ENCODE data around the gene RNF225.
A peak's percentile ranks its signal among the peaks of the same experiment; 100 is the strongest.
"Not testable (repeated sequence)": the region's sequence is repeated elsewhere in the genome, so short reads cannot be mapped to it uniquely, and the experiment has no call there.

RNF225 gene

GRCh38 chr19:58387338-58388174, 7.9 kb upstream of the RNF225 start:
- DNase-seq = no peak

- no peak for DNase-seq
These were observed 7.3 kb upstream of the RNF225 start for GRCh38 chr19:58388175-58388526.

- DNase-seq = no peak
These were observed 2.3 kb upstream of the RNF225 start for GRCh38 chr19:58392945-58393724.

GRCh38 chr19:58393725-58394033, 1.8 kb upstream of the RNF225 start:
- no peak for DNase-seq

GRCh38 chr19:58394821-58395219, 636 bp upstream of the RNF225 start:
- no peak for DNase-seq

GRCh38 chr19:58395979-58396627, 647 bp downstream of the RNF225 start:
- DNase-seq = no peak

- no peak for DNase-seq
These were observed 1.5 kb downstream of the RNF225 start for GRCh38 chr19:58396691-58397532.

GRCh38 chr19:58397533-58398037, 2.1 kb downstream of the RNF225 start:
- DNase-seq = no peak

GRCh38 chr19:58398087-58398486, 2.6 kb downstream of the RNF225 start:
- DNase-seq = no peak

- no peak for DNase-seq
These were observed 3.1 kb downstream of the RNF225 start for GRCh38 chr19:58398545-58398944.

GRCh38 chr19:58399903-58400302, 4.4 kb downstream of the RNF225 start:
- no peak for DNase-seq

- DNase-seq = peak in 11 of 14 donors; percentile 20 to 86 (median 48)
These were observed 5.0 kb downstream of the RNF225 start for GRCh38 chr19:58400316-58400915.

GRCh38 chr19:58400916-58401839, 5.7 kb downstream of the RNF225 start:
- peak; percentile 81 to 99 (median 96) for DNase-seq

- DNase-seq = no peak
These were observed 6.5 kb downstream of the RNF225 start for GRCh38 chr19:58401840-58402421.

- not testable (repeated sequence) for DNase-seq
These were observed 8.5 kb downstream of the RNF225 start for GRCh38 chr19:58403920-58404478.

- no peak for DNase-seq
These were observed 11.6 kb downstream of the RNF225 start for GRCh38 chr19:58406818-58407657.

- DNase-seq = peak in 2 of 14 donors; percentile 29 to 58
These were observed 12.2 kb downstream of the RNF225 start for GRCh38 chr19:58407658-58408151.

GRCh38 chr19:58408152-58409009, 12.9 kb downstream of the RNF225 start, which contains the start of gene ZNF584:
ZNF584 (plus strand) TSS chr19:58408649; CDS start chr19:58409148, 499 bp downstream.
- peak; percentile 62 to 95 (median 91) for DNase-seq
